Measurements from ENCODE around the gene TRIM13.

The TRIM13 gene

GRCh38 chr13:49996161-49996915 is 504 bp upstream of the TRIM13 start:
- peak; percentile 85 for DNase-seq (ENCODE audit: low read depth)

GRCh38 chr13:49997955-49998354 is 1.1 kb downstream of the TRIM13 start:
- DNase-seq (ENCODE audit: low read depth), result no peak

GRCh38 chr13:49998714-49999624 is 2.1 kb downstream of the TRIM13 start:
- no peak for DNase-seq (ENCODE audit: low read depth)

GRCh38 chr13:50001287-50001686 is 4.4 kb downstream of the TRIM13 start:
- DNase-seq (ENCODE audit: low read depth), result no peak

- DNase-seq (ENCODE audit: low read depth), result no peak
Observed at GRCh38 chr13:50006426-50007135, 9.7 kb downstream of the TRIM13 start.

GRCh38 chr13:50011461-50011860 is 14.6 kb downstream of the TRIM13 start:
- DNase-seq (ENCODE audit: low read depth), result no peak

GRCh38 chr13:50012396-50013169 is 15.7 kb downstream of the TRIM13 start:
- DNase-seq (ENCODE audit: low read depth), result no peak

- no peak for DNase-seq (ENCODE audit: low read depth)
Observed at GRCh38 chr13:50014386-50014785, 17.5 kb downstream of the TRIM13 start.

GRCh38 chr13:50015258-50015657 is 18.4 kb downstream of the TRIM13 start, which contains the start of gene KCNRG:
KCNRG (plus strand) TSS chr13:50015444; CDS start chr13:50015494, 50 bp downstream.
- DNase-seq (ENCODE audit: low read depth), result no peak

- no peak for DNase-seq (ENCODE audit: low read depth)
Observed at GRCh38 chr13:50015750-50016149, 18.9 kb downstream of the TRIM13 start.

- DNase-seq (ENCODE audit: low read depth), result no peak
Observed at GRCh38 chr13:50016444-50016843, 19.6 kb downstream of the TRIM13 start.

GRCh38 chr13:50017819-50018218 is 21.0 kb downstream of the TRIM13 start:
- no peak for DNase-seq (ENCODE audit: low read depth)

GRCh38 chr13:50025436-50025835 is 28.6 kb downstream of the TRIM13 start:
- DNase-seq (ENCODE audit: low read depth), result no peak

GRCh38 chr13:50026788-50027473 is 30.1 kb downstream of the TRIM13 start:
- DNase-seq (ENCODE audit: low read depth), result no peak

- no peak for DNase-seq (ENCODE audit: low read depth)
Observed at GRCh38 chr13:50030315-50030714, 33.5 kb downstream of the TRIM13 start.

- DNase-seq (ENCODE audit: low read depth), result no peak
Observed at GRCh38 chr13:50033725-50034124, 36.9 kb downstream of the TRIM13 start.

GRCh38 chr13:50037788-50038187 is 40.9 kb downstream of the TRIM13 start:
- no peak for DNase-seq (ENCODE audit: low read depth)

GRCh38 chr13:50038266-50038665 is 41.4 kb downstream of the TRIM13 start:
- no peak for DNase-seq (ENCODE audit: low read depth)

- DNase-seq (ENCODE audit: low read depth), result no peak
Observed at GRCh38 chr13:50052478-50052877, 55.6 kb downstream of the TRIM13 start.

GRCh38 chr13:50053844-50054243 is 57.0 kb downstream of the TRIM13 start:
- no peak for DNase-seq (ENCODE audit: low read depth)

GRCh38 chr13:50055454-50055853 is 58.6 kb downstream of the TRIM13 start:
- no peak for DNase-seq (ENCODE audit: low read depth)

Measured in stimulated activated CD8-positive, alpha-beta memory T cell treated with anti-CD3 and anti-CD28 coated beads, Interleukin-4, amount 100 ng/mL, for 24 hours (primary cell).